ENCODE measurements around the gene ACP5. TPM values are rescaled to one million over a fixed set of nuclear protein-coding genes. Genes with fewer than 3 reads are reported as not detected.

The ACP5 gene
- total and polyA plus RNA-seq, 2 of the 8 experiments (the other 6 are each of a cell fraction or from before 2014, with no cell fraction given) = 9.0 to 14.3 TPM

GRCh38 chr19:11534948-11535347, 42.5 kb downstream of the ACP5 start:
- no peak for FAIRE-seq
- CTCF ChIA-PET (ENCODE audit: partially characterized antibody) = interaction anchor here (1.4 to 2.6 kb wide), 3 partner anchors 11 to 52 kb away, joined by 4 to 19 read pairs (median 8); partner anchors contain the start of gene ELOF1
- no peak for TF ChIP-seq RAD21 (IDR thresholded peaks at IDR 0.05 in 1 of 2, conservative IDR thresholded peaks at IDR 0.05 in 1 of 2; ENCODE audit: low read depth in 2 of 2, low read length in 2 of 2)
- no peak for TF ChIP-seq ASH2L (IDR thresholded peaks at IDR 0.05; ENCODE audit: low read length)
- TF ChIP-seq ZNF274 (IDR thresholded peaks at IDR 0.05; ENCODE audit: borderline replicate concordance, extremely low read depth, low read length) = no peak
- no peak for TF ChIP-seq HDAC6 (IDR thresholded peaks at IDR 0.05; ENCODE audit: low read depth, low read length)
- TF ChIP-seq CTBP2 (IDR thresholded peaks at IDR 0.05; ENCODE audit: borderline replicate concordance, insufficient read depth, insufficient read length, low read length) = no peak
- TF ChIP-seq SP2 (IDR thresholded peaks at IDR 0.05; ENCODE audit: low read length) = no peak
- no peak for TF ChIP-seq FOSL1 (IDR thresholded peaks at IDR 0.05; ENCODE audit: insufficient read depth, low read depth, low read length)
- no peak for TF ChIP-seq CBX5 (IDR thresholded peaks at IDR 0.05; ENCODE audit: low read depth, low read length)
- no peak for TF ChIP-seq KDM5A (IDR thresholded peaks at IDR 0.05; ENCODE audit: low read length)
- no peak for TF ChIP-seq RNF2 (IDR thresholded peaks at IDR 0.05; ENCODE audit: borderline replicate concordance, low read depth, low read length, missing control alignments, poor library complexity, severe bottlenecking)
- TF ChIP-seq ATF2 (IDR thresholded peaks at IDR 0.05; ENCODE audit: low read length) = no peak

More at GRCh38 chr19:11534948-11535347, 42.5 kb downstream of the ACP5 start:
- Histone ChIP-seq H2BK15ac (ENCODE audit: low read length) (no peak overlapping the region), H3K4me3 (ENCODE audit: extremely low read depth in 1 of 4, insufficient read depth in 2 of 4, low read depth in 3 of 4, low read length in 4 of 4) (no peak overlapping the region), H3K79me2 (ENCODE audit: control insufficient read depth in 1 of 2, insufficient read depth in 2 of 2, low read length in 2 of 2) (no peaks in the 10 kb centered on the region), H3K79me1 (ENCODE audit: low read depth, low read length) (no peaks in the 10 kb centered on the region), H2AK5ac (ENCODE audit: low read depth, low read length) (no peak overlapping the region), H3K27me3 (replicated peaks in 1 of 4; ENCODE audit: control insufficient read depth in 3 of 4, extremely low read depth in 1 of 4, insufficient read depth in 3 of 4, low read length in 3 of 4) (no peaks in the 10 kb centered on the region; a peak in 1 of 7 replicates), H2BK5ac (ENCODE audit: low read depth, low read length) (no peak overlapping the region), H3K9me3 (ENCODE audit: insufficient read depth in 2 of 2, low read depth in 1 of 2, low read length in 1 of 2) (no peaks in the 10 kb centered on the region), H3K36me3 (ENCODE audit: control insufficient read depth in 2 of 4, insufficient read depth in 4 of 4, low read length in 3 of 4) (no peaks in the 10 kb centered on the region), H3K56ac (replicated peaks; ENCODE audit: insufficient read length, low read depth, low read length) (no peak overlapping the region), H2BK12ac (ENCODE audit: low read depth, low read length) (no peak overlapping the region), H3K18ac (ENCODE audit: extremely low read depth, low read length) (no peak overlapping the region), H3K14ac (ENCODE audit: insufficient read length) (no peak overlapping the region), H3K23ac (ENCODE audit: insufficient read length) (no peak overlapping the region), H2AFZ (ENCODE audit: low read length) (no peak overlapping the region), H3K27ac (ENCODE audit: low read depth, low read length) (no peak overlapping the region), H2BK120ac (replicated peaks; ENCODE audit: low read depth, low read length) (no peak overlapping the region), H3K4ac (replicated peaks; ENCODE audit: insufficient read length, low read depth, low read length) (no peak overlapping the region), H2BK20ac (ENCODE audit: low read length) (no peak overlapping the region), H3K9ac (replicated peaks in 1 of 4; ENCODE audit: extremely low read depth in 1 of 4, low read depth in 3 of 4, low read length in 3 of 4) (no peak overlapping the region), H4K20me1 (replicated peaks in 1 of 2; ENCODE audit: control insufficient read depth in 1 of 2, insufficient read depth in 2 of 2, low read length in 2 of 2) (no peaks in the 10 kb centered on the region), H4K91ac (replicated peaks; ENCODE audit: insufficient read length, low read length) (no peak overlapping the region), H3K4me1 (replicated peaks in 1 of 4; ENCODE audit: control insufficient read depth in 3 of 4, insufficient read depth in 4 of 4, low read length in 3 of 4) (peaks cover 0 to 15% (median 11%) of the 10 kb centered on the region in 4 experiments; a peak in 6 of 7 replicates), H3K23me2 (ENCODE audit: low read depth, low read length) (peaks cover 6% of the 10 kb centered on the region; the same call in 1 of the 2 replicates), H4K5ac (ENCODE audit: insufficient read length, low read depth, low read length) (no peak overlapping the region), H4K8ac (ENCODE audit: extremely low read depth, insufficient read depth, low read length) (no peak overlapping the region), H3K4me2 (ENCODE audit: insufficient read depth in 1 of 2, low read depth in 2 of 2, low read length in 2 of 2) (no peak overlapping the region; a peak in 1 of 4 replicates)
- DNase-seq (ENCODE audit: low read depth in 1 of 2, low spot score in 2 of 2) = no peak
- 87% methylated on average over 5 of the region's 5 CpGs; no CpG with 5 or more reads in 1 of the 2 experiments for WGBS, 2 experiments (ENCODE audit: extremely low coverage in 1 of 2, insufficient coverage in 1 of 2, insufficient read length in 1 of 2, insufficient replicate concordance in 2 of 2, low coverage in 1 of 2, low lambda C conversion rate in 2 of 2, missing lambda C conversion rate in 1 of 2)
- POLR2A ChIA-PET (ENCODE audit: partially characterized antibody) = interaction anchor here (1.2 kb wide), 1 partner anchor 12 kb away, joined by 5 read pairs; no protein-coding TSS in a partner anchor

All from H1 (cell line).